Measurements from ENCODE around the gene CACNA1E.

CACNA1E gene

DNA sequence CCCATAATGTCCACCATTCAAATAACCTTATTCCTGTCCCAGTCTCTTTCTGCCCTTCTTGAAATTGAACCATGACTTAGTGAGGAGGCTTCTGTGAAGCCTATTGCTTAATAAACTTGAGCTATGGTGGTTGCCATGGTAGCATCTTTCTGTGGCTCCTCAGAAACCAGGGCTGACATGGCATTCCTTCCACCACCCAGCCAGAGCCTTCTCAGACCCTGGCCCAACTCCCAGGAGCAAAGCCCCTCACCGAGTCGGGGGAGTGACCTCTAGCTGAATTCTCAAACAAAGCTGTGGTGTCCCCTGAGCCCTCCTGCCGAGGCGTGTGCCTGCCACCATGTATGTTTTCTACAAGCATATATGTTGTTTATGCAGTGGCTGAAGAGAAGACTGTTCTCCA is 259.1 kb downstream of the CACNA1E start:
- no peak overlapping the region for H3K4me3 ChIP-seq (ENCODE audit: low read length)
- TF ChIP-seq, protein P1, sequence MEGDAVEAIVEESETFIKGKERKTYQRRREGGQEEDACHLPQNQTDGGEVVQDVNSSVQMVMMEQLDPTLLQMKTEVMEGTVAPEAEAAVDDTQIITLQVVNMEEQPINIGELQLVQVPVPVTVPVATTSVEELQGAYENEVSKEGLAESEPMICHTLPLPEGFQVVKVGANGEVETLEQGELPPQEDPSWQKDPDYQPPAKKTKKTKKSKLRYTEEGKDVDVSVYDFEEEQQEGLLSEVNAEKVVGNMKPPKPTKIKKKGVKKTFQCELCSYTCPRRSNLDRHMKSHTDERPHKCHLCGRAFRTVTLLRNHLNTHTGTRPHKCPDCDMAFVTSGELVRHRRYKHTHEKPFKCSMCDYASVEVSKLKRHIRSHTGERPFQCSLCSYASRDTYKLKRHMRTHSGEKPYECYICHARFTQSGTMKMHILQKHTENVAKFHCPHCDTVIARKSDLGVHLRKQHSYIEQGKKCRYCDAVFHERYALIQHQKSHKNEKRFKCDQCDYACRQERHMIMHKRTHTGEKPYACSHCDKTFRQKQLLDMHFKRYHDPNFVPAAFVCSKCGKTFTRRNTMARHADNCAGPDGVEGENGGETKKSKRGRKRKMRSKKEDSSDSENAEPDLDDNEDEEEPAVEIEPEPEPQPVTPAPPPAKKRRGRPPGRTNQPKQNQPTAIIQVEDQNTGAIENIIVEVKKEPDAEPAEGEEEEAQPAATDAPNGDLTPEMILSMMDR (conservative IDR thresholded peaks at IDR 0.05; ENCODE audit: low read depth, low read length), result no peak
- DNase-seq (ENCODE audit: low read depth), result no peak

DNA sequence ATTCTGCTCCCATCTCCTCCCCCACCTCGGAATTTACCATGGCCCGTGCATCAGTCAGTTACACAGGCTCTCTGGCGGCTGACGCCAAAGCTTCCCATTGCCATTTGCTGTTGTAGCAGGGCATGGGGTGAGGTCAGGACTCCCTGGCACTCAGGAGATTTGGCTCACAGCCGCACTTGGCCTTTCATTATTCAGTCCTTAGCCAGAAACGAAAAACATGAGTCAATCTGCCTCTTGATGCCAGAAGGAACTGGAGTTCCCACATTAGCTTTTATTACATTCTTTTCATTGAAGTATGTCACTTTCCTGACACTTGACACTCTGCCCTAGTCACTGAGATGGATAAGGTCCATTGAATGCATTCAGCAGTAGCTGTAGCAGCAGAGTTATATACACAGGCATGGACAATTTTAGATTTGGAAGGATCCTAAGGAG is 260.6 kb downstream of the CACNA1E start:
- DNase-seq (ENCODE audit: low read depth), result no peak
- TF ChIP-seq, protein P1 (conservative IDR thresholded peaks at IDR 0.05; ENCODE audit: low read depth, low read length), result no peak
- H3K4me3 ChIP-seq (ENCODE audit: low read length), result no peak overlapping the region

DNA sequence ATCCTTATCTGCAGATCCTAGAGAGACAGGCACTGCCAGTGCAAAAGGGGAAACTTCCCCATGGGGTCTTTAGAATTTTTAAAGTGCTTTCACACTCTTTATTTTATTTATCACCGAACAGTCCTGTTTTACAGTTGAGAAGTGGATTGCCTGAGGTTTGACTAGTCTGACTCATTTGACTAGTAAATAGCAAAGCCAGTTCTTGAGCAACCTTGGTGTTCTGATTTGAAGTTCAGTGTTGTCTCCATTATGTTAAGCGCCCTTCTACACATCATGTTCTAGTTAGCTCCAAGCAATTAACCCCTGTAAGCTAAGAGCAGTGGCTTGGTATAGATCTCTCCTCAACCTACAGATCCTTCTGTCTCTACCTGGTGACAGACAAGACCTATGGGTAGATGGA is 262.9 kb downstream of the CACNA1E start:
- DNase-seq (ENCODE audit: low read depth), result no peak
- TF ChIP-seq, protein P1 (conservative IDR thresholded peaks at IDR 0.05; ENCODE audit: low read depth, low read length), result no peak
- H3K4me3 ChIP-seq (ENCODE audit: low read length), result no peak overlapping the region

DNA sequence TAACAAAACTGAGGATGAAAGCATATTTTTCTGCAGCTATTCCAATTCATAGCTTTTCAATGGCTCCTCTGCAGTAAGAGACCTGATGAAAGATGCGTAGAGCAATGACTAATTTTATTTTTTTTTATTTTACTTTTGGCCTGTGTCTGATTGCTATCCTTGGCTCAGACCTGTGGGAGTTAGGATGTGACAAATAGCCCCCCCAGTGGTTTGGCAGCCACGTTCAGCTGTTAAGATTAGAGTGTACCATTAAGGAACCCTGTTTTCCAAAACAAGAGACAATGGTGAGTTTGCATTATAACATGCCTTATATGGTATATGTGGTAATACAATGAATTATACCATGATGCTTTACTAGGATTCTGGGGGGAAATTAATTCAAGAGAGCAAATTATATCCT is 264.7 kb downstream of the CACNA1E start:
- TF ChIP-seq, protein P1 (conservative IDR thresholded peaks at IDR 0.05; ENCODE audit: low read depth, low read length), result no peak
- no peak for DNase-seq (ENCODE audit: low read depth)
- H3K4me3 ChIP-seq (ENCODE audit: low read length), result no peak overlapping the region

DNA sequence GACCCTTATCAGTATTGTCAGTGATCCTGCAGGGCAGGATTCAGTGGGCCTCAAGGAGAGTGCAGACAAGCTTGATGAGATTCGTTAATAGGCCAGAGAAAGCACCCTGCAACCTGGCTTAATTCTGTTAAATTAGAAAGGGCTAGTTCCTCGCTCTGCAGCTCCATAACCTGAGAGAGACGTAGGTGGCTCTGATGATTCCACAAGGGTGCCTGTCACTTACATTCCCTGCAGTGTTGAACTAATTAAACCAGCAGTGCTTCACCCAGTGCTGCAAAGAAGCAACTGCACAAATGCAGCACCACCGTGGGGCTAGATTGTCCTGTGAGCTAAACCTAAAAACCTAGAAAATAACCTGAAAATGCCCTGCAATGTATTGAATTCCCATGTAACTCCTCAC is 270.8 kb downstream of the CACNA1E start:
- TF ChIP-seq, protein P1 (conservative IDR thresholded peaks at IDR 0.05; ENCODE audit: low read depth, low read length), result no peak
- no peak overlapping the region for H3K4me3 ChIP-seq (ENCODE audit: low read length)
- DNase-seq (ENCODE audit: low read depth), result no peak

DNA sequence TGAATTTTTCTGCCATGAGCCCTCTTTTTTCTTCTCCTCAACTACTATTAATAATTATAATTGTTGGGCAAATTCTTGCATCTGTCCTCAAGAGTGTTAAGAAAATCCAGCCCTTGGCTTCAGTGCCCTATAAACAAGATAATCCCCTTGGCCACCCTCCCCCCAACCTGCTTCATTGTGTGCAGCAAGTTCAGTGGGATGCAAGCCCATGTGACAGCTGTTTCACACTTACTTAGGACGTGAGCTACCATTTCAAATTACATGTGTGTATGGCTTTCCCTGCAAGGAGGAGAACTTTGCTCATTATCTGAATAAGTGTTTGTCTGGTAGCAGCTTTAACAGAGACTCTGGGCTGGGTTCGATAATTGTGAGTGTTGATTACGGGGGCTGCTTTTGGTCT is 276.2 kb downstream of the CACNA1E start:
- no peak overlapping the region for H3K4me3 ChIP-seq (ENCODE audit: low read length)
- no peak for DNase-seq (ENCODE audit: low read depth)
- TF ChIP-seq, protein P1 (conservative IDR thresholded peaks at IDR 0.05; ENCODE audit: low read depth, low read length), result no peak

DNA sequence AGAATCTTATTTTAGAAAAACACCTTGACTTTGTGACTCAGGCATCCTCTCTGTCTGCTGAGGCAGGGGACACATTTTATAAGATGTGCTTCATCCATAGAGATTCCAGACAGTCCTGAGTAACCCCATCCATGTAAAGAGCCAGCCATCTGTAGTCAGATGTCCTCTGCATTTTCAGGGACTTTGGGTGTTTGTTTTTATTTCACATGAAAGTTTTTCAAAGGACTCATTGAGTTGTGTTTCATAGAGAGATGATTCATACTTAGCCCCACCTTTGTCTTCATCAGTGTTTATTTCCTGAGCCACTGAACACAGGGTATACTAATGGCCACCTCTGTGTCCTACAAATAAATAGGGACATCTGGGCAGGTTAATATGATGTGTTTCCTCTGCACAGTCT is 280.4 kb downstream of the CACNA1E start:
- TF ChIP-seq, protein P1 (conservative IDR thresholded peaks at IDR 0.05; ENCODE audit: low read depth, low read length), result no peak
- DNase-seq (ENCODE audit: low read depth), result no peak
- H3K4me3 ChIP-seq (ENCODE audit: low read length), result no peak overlapping the region

All from retinal pigment epithelial cell (primary cell).